ENCODE data around the gene ACLY. TPM values are rescaled to one million over a fixed set of nuclear protein-coding genes. Genes with fewer than 3 reads are reported as not detected.

ACLY gene
- total RNA-seq, 2 experiments from 2014 or later, result 102 to 222 TPM

GRCh38 chr17:41939693-41940090 lies 20.9 kb upstream of the ACLY start:
- Histone ChIP-seq H3K4me1 (ENCODE audit: insufficient read depth, low read length, poor library complexity, severe bottlenecking) (peaks cover 16% of the 10 kb centered on the region), H3K79me2 (ENCODE audit: insufficient read depth, low read depth, low read length) (no peaks in the 10 kb centered on the region), H2AFZ (ENCODE audit: low read length) (no peak overlapping the region), H3K36me3 (ENCODE audit: insufficient read depth, low read length) (no peaks in the 10 kb centered on the region), H3K4me3 (ENCODE audit: low read depth, low read length, poor library complexity, severe bottlenecking) (no peak overlapping the region), H3K9me3 (ENCODE audit: low read length) (no peaks in the 10 kb centered on the region), H3K9me2 (ENCODE audit: insufficient read depth, low read length) (no peaks in the 10 kb centered on the region), H4K20me1 (ENCODE audit: insufficient read depth, low read length) (no peaks in the 10 kb centered on the region), H3K27ac (ENCODE audit: low read depth, low read length, poor library complexity, severe bottlenecking) (no peak overlapping the region), H3K4me2 (ENCODE audit: low read length) (no peak overlapping the region)
- no TSS peak for BruUV-seq (replicated peaks)
- ChIA-PET CTCF (ENCODE audit: unreplicated experiment) (no interaction called here), POLR2A (interaction anchor here (0.6 to 1.3 kb wide), 3 partner anchors 9 to 88 kb away, joined by 3 to 4 read pairs (median 3); partner anchors contain the start of gene ODAD4)
- no peak for DNase-seq (ENCODE audit: low spot score)
- intact Hi-C loops (cut with micrococcal nuclease; ENCODE audit: unreplicated experiment), result no loop called here
- TF ChIP-seq, protein P1, sequence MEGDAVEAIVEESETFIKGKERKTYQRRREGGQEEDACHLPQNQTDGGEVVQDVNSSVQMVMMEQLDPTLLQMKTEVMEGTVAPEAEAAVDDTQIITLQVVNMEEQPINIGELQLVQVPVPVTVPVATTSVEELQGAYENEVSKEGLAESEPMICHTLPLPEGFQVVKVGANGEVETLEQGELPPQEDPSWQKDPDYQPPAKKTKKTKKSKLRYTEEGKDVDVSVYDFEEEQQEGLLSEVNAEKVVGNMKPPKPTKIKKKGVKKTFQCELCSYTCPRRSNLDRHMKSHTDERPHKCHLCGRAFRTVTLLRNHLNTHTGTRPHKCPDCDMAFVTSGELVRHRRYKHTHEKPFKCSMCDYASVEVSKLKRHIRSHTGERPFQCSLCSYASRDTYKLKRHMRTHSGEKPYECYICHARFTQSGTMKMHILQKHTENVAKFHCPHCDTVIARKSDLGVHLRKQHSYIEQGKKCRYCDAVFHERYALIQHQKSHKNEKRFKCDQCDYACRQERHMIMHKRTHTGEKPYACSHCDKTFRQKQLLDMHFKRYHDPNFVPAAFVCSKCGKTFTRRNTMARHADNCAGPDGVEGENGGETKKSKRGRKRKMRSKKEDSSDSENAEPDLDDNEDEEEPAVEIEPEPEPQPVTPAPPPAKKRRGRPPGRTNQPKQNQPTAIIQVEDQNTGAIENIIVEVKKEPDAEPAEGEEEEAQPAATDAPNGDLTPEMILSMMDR (conservative IDR thresholded peaks at IDR 0.05; ENCODE audit: low read length), result no peak
- TF ChIP-seq EZH2phosphoT487 (IDR thresholded peaks at IDR 0.05; ENCODE audit: borderline replicate concordance, low read depth, low read length), result no peak

DNA sequence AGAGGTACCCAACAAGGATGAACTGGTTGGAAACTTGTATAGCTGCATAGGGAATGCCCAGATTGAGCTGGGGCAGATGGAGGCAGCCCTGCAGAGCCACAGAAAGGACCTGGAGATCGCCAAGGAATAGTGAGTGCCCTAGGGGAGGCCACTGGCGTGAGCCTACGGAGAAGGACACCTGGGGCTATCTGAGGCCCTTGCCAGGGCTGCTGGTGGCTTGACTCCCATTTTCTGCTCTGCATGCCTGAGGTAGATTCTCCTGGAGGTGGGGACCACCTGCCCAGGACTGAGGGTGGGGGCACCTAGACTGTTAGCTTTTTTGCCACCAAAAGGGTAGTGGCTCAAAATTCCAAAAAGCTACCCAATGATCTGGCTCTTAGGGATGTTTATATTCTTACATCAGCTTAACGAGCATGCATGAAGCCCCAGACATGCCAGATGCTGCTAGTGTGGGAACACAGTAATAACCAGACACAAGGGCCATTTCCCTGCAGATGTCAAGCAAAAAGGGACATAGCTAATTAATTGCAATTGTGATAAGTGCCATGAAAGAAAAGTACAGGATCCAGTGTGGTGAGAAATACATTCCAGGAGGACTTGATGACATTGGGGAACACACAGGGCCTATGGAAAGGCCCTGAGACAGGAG lies 20.4 kb upstream of the ACLY start:
- DNase-seq (ENCODE audit: low spot score), result no peak
- BruUV-seq (replicated peaks), result no TSS peak
- H3K9me2 ChIP-seq (ENCODE audit: insufficient read depth, low read length), result no peaks in the 10 kb centered on the region
- H3K4me3 ChIP-seq (ENCODE audit: low read depth, low read length, poor library complexity, severe bottlenecking), result no peak overlapping the region
- intact Hi-C loops (cut with micrococcal nuclease; ENCODE audit: unreplicated experiment), result no loop called here
- H3K9me3 ChIP-seq (ENCODE audit: low read length), result no peaks in the 10 kb centered on the region
- CTCF ChIA-PET (ENCODE audit: unreplicated experiment), result no interaction called here
- H3K79me2 ChIP-seq (ENCODE audit: insufficient read depth, low read depth, low read length), result no peaks in the 10 kb centered on the region
- POLR2A ChIA-PET, result interaction anchor here (0.6 to 1.0 kb wide), 2 partner anchors 9 to 88 kb away, joined by 3 to 4 read pairs; partner anchors contain the start of gene ODAD4
- H2AFZ ChIP-seq (ENCODE audit: low read length), result no peak overlapping the region
- no peaks in the 10 kb centered on the region for H4K20me1 ChIP-seq (ENCODE audit: insufficient read depth, low read length)
- H3K4me1 ChIP-seq (ENCODE audit: insufficient read depth, low read length, poor library complexity, severe bottlenecking), result peaks cover 16% of the 10 kb centered on the region
- TF ChIP-seq, protein P1 (conservative IDR thresholded peaks at IDR 0.05; ENCODE audit: low read length), result no peak
- TF ChIP-seq EZH2phosphoT487 (IDR thresholded peaks at IDR 0.05; ENCODE audit: borderline replicate concordance, low read depth, low read length), result no peak
- H3K36me3 ChIP-seq (ENCODE audit: insufficient read depth, low read length), result no peaks in the 10 kb centered on the region
- H3K4me2 ChIP-seq (ENCODE audit: low read length), result no peak overlapping the region
- no peak overlapping the region for H3K27ac ChIP-seq (ENCODE audit: low read depth, low read length, poor library complexity, severe bottlenecking)
